GM12891 (cell line): Measurements from ENCODE around the gene GAST.

ENCODE experiments used
- DNase-seq: peaks from one replicate; pipeline ENCODE4 v3.0.0; 2011; ENCODE audit warnings: low spot score; ENCODE audit not compliant: insufficient read length
- FAIRE-seq: peaks from 2 replicates; lab custom pipeline; 2011; peaks lifted over from hg19 to GRCh38; lab: Jason Lieb, UNC
- PAX5 ChIP-seq: IDR thresholded peaks from 2 replicates; pipeline ENCODE4 v1.6.1; 2011; ENCODE audit warnings: low read length, moderate library complexity, mild to moderate bottlenecking; ENCODE audit not compliant: insufficient read depth, severe bottlenecking
- POLR2A ChIP-seq: IDR thresholded peaks from 2 replicates; pipeline ENCODE4 v1.6.1; 2011; ENCODE audit warnings: low read depth, low read length, control low read depth
- POLR2AphosphoS5 ChIP-seq: IDR thresholded peaks from 2 replicates; pipeline ENCODE4 v1.6.1; 2011; ENCODE audit warnings: low read depth, low read length, control low read depth
- POU2F2 ChIP-seq: IDR thresholded peaks from 2 replicates; pipeline ENCODE4 v1.6.1; 2011; ENCODE audit warnings: low read depth, mild to moderate bottlenecking, control low read depth, low read length, moderate library complexity
- SPI1 ChIP-seq: IDR thresholded peaks from 2 replicates; pipeline ENCODE4 v1.6.1; 2011; ENCODE audit warnings: low read depth, low read length, control low read depth
- TAF1 ChIP-seq: IDR thresholded peaks from 2 replicates; pipeline ENCODE4 v1.6.1; 2011; ENCODE audit warnings: low read depth, low read length, control low read depth

The GAST gene

GRCh38 chr17:41738801-41739112 is 26.6 kb downstream of the GAST start:
- TF ChIP-seq POU2F2 (no peak), PAX5 (no peak), TAF1 (no peak), SPI1 (no peak), POLR2A (no peak), POLR2AphosphoS5 (no peak)
- DNase-seq: no peak
- no peak for FAIRE-seq

DNA sequence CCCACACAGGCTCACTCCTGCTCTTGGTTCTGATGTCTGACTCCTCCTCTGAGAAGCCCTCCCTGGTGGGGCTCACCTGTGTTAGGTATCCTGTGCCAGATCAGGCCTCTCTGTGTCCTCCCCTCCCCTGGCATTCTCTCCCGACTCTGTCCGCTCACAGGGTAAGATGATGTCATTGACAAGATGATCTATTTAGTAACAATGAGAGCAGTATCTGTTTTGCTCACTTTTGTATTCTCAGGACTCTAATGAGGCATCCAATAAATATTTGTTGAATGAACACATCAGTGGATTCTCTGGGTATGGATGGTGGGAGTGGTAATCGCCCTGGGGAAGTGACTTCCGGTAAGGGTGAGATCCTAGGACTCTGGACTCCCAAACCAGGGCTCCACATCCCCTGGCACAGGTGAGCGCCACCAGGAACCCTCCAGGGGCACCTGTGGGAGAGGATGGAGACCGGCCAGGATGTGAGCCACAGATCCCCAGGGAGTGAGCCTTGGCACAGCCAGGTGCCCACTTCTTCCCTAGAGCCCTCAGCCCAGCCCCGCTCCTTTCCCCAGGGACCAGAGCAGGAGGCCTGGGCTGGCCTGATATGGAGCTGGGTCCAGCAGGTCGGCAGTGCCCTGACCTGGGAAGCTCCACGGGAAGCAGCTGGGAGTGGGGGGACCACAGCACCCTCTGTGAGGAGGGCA is 27.7 kb downstream of the GAST start:
- DNase-seq (no peak), FAIRE-seq (no peak)
- TF ChIP-seq SPI1 (no peak), POLR2A (no peak), POU2F2 (no peak), PAX5 (no peak), TAF1 (no peak), POLR2AphosphoS5 (no peak)

- DNase-seq (no peak), FAIRE-seq (no peak)
- TF ChIP-seq POLR2AphosphoS5 (no peak), PAX5 (no peak), TAF1 (no peak), POU2F2 (no peak), SPI1 (no peak), POLR2A (no peak)
These were observed 28.4 kb downstream of the GAST start for GRCh38 chr17:41740506-41740905.

DNA sequence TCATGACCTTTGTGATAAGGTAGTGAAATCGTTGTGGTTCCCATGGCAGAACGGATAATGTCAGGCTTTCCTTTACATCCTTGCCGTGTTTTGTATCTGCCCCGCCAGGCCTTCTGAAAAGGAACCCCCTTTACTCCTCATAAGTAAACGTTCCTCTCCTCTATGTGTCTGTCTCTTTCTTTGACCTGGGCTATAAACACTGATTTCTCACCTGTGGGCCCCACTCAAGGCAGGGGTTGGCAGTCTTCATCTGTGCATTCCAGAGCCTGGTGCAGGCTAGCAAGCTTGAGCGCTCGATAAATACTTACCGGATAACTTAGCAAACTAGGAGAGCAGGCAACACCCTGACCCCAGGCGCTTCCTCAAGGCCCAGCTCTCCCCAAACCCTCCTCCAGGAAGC is 29.6 kb downstream of the GAST start:
- FAIRE-seq: no peak
- DNase-seq: no peak
- TF ChIP-seq POLR2AphosphoS5 (no peak), PAX5 (no peak), POLR2A (no peak), POU2F2 (no peak), TAF1 (no peak), SPI1 (no peak)

- no peak for TF ChIP-seq SPI1
- no peak for TF ChIP-seq POLR2AphosphoS5
- TF ChIP-seq TAF1: no peak
- no peak for TF ChIP-seq PAX5
- TF ChIP-seq POU2F2: no peak
- TF ChIP-seq POLR2A: no peak
- DNase-seq (no peak), FAIRE-seq (no peak)
These were observed 36.1 kb downstream of the GAST start for GRCh38 chr17:41748275-41748674.

- DNase-seq (no peak), FAIRE-seq (no peak)
- TF ChIP-seq TAF1: no peak
- TF ChIP-seq POLR2AphosphoS5: no peak
- TF ChIP-seq POLR2A: no peak
- no peak for TF ChIP-seq POU2F2
- no peak for TF ChIP-seq PAX5
- no peak for TF ChIP-seq SPI1
These were observed 38.7 kb downstream of the GAST start for GRCh38 chr17:41750862-41751261.

DNA sequence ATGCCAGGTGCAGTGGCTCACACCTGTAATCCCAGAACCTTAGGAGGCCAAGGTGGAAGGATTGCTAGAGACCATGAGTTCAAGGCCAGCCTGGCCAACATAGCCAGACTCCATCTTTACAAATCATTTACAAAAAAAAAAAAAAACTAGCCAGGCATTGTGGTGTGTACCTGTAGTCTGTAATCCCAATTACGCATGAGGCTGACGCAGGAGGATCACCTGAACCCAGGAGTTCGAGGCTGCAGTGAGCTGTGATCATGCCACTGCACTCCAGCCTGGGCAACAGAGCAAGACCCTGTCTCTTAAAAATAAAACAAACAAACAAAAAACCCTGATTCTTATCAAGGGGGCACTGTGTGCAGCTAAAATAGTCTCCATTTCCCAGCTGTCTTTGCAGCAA is 39.2 kb downstream of the GAST start:
- FAIRE-seq (no peak), DNase-seq (no peak)
- TF ChIP-seq PAX5 (no peak), SPI1 (no peak), POLR2AphosphoS5 (no peak), POLR2A (no peak), POU2F2 (no peak), TAF1 (no peak)

DNA sequence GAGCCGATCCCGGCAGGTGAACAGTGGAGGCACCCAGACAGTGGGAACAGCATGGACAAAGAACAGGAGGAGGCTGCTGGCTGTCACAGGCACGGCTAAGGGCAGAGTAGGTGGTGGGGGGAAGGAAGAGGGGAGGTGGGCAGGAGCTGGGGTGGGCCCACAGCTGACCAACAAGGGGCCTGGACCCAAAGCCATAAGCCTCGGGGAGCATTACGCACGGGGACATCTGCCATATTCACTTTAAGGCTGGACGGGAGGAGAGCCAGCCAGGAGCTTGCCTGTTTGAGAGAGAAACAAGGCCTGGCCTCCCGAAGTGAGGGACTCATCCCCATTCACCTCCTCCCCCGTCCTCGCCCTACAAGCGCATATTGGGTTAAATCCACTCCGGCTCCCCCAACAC is 41.9 kb downstream of the GAST start:
- no peak for FAIRE-seq
- TF ChIP-seq POU2F2 (no peak), POLR2AphosphoS5 (no peak), PAX5 (no peak), SPI1 (no peak), POLR2A (no peak)
- DNase-seq: no peak

DNA sequence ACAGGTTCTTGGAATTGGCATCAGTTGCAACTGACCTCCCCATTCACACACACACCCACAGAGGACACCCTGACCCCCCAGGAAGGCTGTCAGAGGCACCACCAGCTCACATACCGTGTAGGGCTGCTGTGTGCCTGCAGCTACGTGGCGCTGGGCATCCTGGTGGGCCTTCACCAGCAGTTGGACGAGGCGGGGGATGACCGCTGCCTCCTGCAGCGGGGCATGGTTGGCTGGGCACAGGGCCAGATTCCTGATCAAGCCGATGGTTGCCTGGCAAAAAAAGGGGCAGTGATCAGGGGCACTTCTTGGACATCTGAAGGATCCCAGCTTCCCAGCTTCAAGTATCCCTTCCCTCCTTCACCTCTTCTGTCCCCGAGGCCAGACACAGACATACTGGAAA is 46.5 kb downstream of the GAST start:
- FAIRE-seq (no peak), DNase-seq (no peak)
- TF ChIP-seq POLR2AphosphoS5: no peak
- no peak for TF ChIP-seq TAF1
- TF ChIP-seq POU2F2: no peak
- no peak for TF ChIP-seq SPI1
- TF ChIP-seq PAX5: no peak
- no peak for TF ChIP-seq POLR2A

- DNase-seq (no peak), FAIRE-seq (no peak)
- TF ChIP-seq PAX5 (no peak), POLR2AphosphoS5 (no peak), POLR2A (no peak), POU2F2 (no peak), SPI1 (0 out of 2 replicates have a peak, but pooled peaks have one; percentile 6), TAF1 (no peak)
These were observed 48.7 kb downstream of the GAST start for GRCh38 chr17:41760878-41761277.
